ENCODE data around the gene CNOT11. TPM values are rescaled to one million over a fixed set of nuclear protein-coding genes. Genes with fewer than 3 reads are reported as not detected.

CNOT11 gene
- total RNA-seq, 1 donor from 2014 or later: 30.6 TPM

DNA sequence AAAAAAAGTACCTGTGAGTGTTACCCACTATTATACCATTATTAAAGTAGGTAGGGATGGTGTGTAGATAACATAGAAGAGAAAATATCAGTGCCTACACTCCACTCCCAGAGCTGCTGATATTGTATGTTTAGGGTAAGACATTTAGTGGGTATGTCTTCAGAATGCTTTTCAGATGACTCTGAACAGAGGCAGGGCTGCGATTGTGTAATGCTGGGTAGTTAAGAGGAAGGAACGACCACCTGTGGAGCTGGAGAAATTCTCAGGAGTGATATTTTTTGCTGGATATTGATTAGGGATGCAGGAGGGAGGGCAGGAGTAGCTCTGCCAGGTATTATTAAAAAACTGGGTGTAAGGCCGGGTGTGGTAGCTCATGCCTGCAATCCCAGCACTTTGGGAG lies 2.8 kb downstream of the CNOT11 start:
- intact Hi-C loops (cut with DNase I): no loop called here
- Histone ChIP-seq H3K27ac (no peak overlapping the region), H3K4me3 (no peak overlapping the region)

DNA sequence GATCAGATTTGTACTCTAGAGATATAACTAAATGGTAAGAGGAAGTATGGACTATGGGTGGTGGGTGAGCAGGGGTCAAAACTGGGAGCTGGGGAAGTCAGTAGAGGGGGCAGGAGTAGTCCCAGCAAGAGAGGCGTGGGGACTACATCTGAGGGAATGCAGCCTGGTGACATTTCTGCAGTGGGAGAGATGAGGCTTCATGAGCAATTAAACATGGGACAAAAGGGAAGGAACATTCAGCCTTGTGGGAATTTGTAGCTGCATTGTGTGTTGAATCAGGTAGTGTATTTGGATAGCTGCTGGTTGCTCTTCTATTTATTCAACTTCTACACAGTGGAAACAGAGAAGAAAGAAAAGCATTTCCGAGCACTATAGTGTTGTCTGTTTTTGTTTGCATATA lies 3.6 kb downstream of the CNOT11 start:
- H3K36me3 ChIP-seq: peaks cover 30% of the 10 kb centered on the region
- intact Hi-C loops (cut with DNase I): no loop called here
- no peak overlapping the region for H3K4me3 ChIP-seq
- no peaks in the 10 kb centered on the region for H3K9me3 ChIP-seq
- no peaks in the 10 kb centered on the region for H3K27me3 ChIP-seq
- ATAC-seq: no peak
- DNase-seq: no peak
- TF ChIP-seq, protein P1, sequence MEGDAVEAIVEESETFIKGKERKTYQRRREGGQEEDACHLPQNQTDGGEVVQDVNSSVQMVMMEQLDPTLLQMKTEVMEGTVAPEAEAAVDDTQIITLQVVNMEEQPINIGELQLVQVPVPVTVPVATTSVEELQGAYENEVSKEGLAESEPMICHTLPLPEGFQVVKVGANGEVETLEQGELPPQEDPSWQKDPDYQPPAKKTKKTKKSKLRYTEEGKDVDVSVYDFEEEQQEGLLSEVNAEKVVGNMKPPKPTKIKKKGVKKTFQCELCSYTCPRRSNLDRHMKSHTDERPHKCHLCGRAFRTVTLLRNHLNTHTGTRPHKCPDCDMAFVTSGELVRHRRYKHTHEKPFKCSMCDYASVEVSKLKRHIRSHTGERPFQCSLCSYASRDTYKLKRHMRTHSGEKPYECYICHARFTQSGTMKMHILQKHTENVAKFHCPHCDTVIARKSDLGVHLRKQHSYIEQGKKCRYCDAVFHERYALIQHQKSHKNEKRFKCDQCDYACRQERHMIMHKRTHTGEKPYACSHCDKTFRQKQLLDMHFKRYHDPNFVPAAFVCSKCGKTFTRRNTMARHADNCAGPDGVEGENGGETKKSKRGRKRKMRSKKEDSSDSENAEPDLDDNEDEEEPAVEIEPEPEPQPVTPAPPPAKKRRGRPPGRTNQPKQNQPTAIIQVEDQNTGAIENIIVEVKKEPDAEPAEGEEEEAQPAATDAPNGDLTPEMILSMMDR (IDR thresholded peaks at IDR 0.05): no peak
- no peak overlapping the region for H3K27ac ChIP-seq
- H3K4me1 ChIP-seq: peaks cover 21% of the 10 kb centered on the region

More for the DNA sequence above, 2.8 kb downstream of the CNOT11 start:
- DNase-seq (no peak), ATAC-seq (no peak)
- H3K9me3 ChIP-seq: no peaks in the 10 kb centered on the region
- TF ChIP-seq, protein P1 (IDR thresholded peaks at IDR 0.05): no peak
- H3K36me3 ChIP-seq: peaks cover 23% of the 10 kb centered on the region
- H3K4me1 ChIP-seq: peaks cover 21% of the 10 kb centered on the region
- no peaks in the 10 kb centered on the region for H3K27me3 ChIP-seq

DNA sequence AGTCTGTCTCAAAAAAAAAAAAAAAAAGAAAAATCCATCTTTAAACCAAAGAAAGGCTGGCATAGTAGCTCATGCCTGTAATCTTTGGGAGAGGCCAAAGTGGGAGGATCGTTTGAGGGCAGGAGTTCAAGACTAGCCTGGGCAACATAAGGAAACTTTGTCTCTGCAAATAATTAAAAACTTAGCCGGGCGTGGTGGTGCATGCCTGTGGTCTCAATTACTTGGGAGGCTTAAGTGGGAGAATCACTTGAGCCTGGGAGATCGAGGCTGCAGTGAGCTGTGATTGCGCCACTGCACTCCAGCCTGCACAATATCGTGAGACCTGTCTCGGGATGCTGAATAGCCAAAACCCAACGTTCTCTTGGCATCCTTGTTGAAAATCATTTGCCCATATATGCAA lies 6.1 kb downstream of the CNOT11 start:
- H3K27ac ChIP-seq: no peak overlapping the region
- no peaks in the 10 kb centered on the region for H3K9me3 ChIP-seq
- peaks cover 17% of the 10 kb centered on the region for H3K4me1 ChIP-seq
- TF ChIP-seq, protein P1 (IDR thresholded peaks at IDR 0.05): no peak
- peaks cover 52% of the 10 kb centered on the region for H3K36me3 ChIP-seq
- no peak for DNase-seq
- no peak overlapping the region for H3K4me3 ChIP-seq
- intact Hi-C loops (cut with DNase I): no loop called here
- no peak for ATAC-seq
- H3K27me3 ChIP-seq: no peaks in the 10 kb centered on the region

DNA sequence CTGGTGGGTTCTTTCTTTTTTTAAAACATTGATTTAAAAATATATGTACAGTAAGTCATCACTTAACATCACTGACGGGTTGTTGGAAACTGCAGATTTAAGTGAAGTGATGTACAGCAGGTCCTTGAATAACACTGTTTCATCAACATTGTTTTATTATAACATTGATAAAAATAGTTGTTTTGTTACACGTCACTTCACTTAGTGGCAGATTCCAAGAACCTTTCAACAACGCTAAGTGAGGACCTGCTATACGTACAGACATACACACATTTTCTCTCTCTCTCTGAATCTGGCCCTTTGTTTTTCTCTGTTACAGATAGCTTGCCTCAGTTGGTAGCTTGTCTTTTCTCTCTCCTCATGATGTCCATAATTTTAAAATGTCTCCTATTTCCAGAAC lies 9.5 kb downstream of the CNOT11 start:
- ATAC-seq: no peak
- H3K9me3 ChIP-seq: no peaks in the 10 kb centered on the region
- H3K36me3 ChIP-seq: peaks cover 82% of the 10 kb centered on the region

DNA sequence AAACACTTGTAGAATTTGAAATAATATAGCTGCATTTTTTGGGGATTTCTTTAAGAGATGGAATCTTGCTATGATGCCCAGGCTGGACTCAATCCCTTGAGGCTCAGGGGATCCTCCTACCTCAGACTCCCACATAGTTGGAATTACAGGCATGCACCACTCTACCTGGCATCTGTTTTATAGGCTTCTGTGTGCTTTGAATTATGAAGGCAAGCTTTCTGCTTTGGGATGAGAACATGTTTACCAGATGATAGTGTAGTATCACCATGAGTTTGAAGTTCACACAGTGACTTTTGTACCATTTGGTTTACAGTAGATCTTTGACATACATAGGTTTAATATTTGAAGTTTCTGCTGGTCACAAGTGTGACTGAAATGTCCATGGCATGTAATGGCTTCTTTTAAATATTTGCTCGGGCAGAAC lies 10.7 kb downstream of the CNOT11 start:
- Histone ChIP-seq H3K9me3 (no peaks in the 10 kb centered on the region), H3K4me1 (no peaks in the 10 kb centered on the region), H3K27ac (no peak overlapping the region), H3K4me3 (no peak overlapping the region), H3K36me3 (peaks cover 84% of the 10 kb centered on the region), H3K27me3 (no peaks in the 10 kb centered on the region)
- intact Hi-C loops (cut with DNase I): no loop called here
- TF ChIP-seq, protein P1 (IDR thresholded peaks at IDR 0.05): no peak
- ATAC-seq: no peak
- DNase-seq: no peak

More for the DNA sequence above, 9.5 kb downstream of the CNOT11 start:
- TF ChIP-seq, protein P1 (IDR thresholded peaks at IDR 0.05): no peak
- H3K4me3 ChIP-seq: no peak overlapping the region
- no peak overlapping the region for H3K27ac ChIP-seq
- H3K27me3 ChIP-seq: no peaks in the 10 kb centered on the region
- H3K4me1 ChIP-seq: no peaks in the 10 kb centered on the region
- intact Hi-C loops (cut with DNase I): no loop called here
- DNase-seq: no peak

DNA sequence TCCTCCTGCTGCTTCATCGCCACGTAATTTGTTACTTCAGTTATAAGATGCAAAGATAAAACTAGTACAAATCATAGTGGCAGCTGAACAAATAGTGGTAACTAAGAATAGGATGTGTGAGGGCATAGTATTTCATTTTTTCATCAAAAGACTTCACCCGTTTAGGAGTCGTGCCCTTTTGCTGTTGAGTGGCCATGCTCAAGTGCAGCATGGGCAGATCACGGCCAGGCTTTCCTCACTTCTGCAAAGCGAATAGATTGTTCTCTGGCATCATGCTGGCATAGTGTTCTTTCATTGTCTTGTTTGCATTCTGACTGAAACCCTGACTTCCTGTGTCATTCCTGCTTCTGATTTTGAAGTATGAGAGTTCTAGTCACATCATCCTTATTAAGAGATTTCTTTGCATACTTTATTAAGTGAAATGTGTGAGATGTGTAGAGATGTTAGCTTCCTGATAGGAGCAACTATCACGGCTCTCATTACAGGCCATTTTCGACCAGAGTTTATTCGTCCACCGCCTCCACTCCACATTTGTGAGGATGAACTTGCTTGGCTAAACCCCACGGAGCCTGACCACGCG lies 11.8 kb downstream of the CNOT11 start:
- no peak for ATAC-seq
- peaks cover 85% of the 10 kb centered on the region for H3K36me3 ChIP-seq

More for the DNA sequence above, 11.8 kb downstream of the CNOT11 start:
- Histone ChIP-seq H3K27ac (no peak overlapping the region), H3K9me3 (no peaks in the 10 kb centered on the region), H3K4me3 (no peak overlapping the region), H3K27me3 (no peaks in the 10 kb centered on the region), H3K4me1 (no peaks in the 10 kb centered on the region)
- TF ChIP-seq, protein P1 (IDR thresholded peaks at IDR 0.05): no peak
- no peak for DNase-seq
- intact Hi-C loops (cut with DNase I): no loop called here

Data from upper lobe of right lung (tissue), 1 donor.